Activated CD4-positive, alpha-beta T cell treated with anti-CD3 and anti-CD28 coated beads, Interleukin-2, amount 10 ng/mL, durations not matched to agents 7 days and 5 days (primary cell): ENCODE data around the gene ASMTL. TPM values are rescaled to one million over a fixed set of nuclear protein-coding genes. Genes with fewer than 3 reads are reported as not detected.
"Not testable (repeated sequence)": the region's sequence is repeated elsewhere in the genome, so short reads cannot be mapped to it uniquely, and the experiment has no call there.

Experiments used
- CTCF ChIA-PET: fragments of 350-600 bp; sonication (Branson Sonifier 250); formaldehyde crosslinking; loops from one replicate; lab custom pipeline; 2021; ENCODE audit warnings: antibody characterized with exemption; lab: Charles Lee
- POLR2A ChIA-PET: fragments of 350-600 bp; sonication (Branson Sonifier 250); formaldehyde crosslinking; loops from one replicate; lab custom pipeline; 2021; ENCODE audit warnings: antibody characterized with exemption; lab: Charles Lee
- DNase-seq: peaks from one replicate; pipeline ENCODE4 v3.0.0-alpha.2; 2020
- H3K27ac Mint-ChIP-seq: one replicate; pipeline ENCODE4 v1.8.0; 2021; ENCODE audit warnings: mild to moderate bottlenecking, moderate library complexity, mixed read lengths
- H3K27me3 Mint-ChIP-seq: one replicate; pipeline ENCODE4 v1.8.0; 2021; ENCODE audit warnings: mixed read lengths
- H3K36me3 Mint-ChIP-seq: one replicate; pipeline ENCODE4 v1.8.0; 2021; ENCODE audit warnings: low read depth, mixed read lengths
- H3K4me1 Mint-ChIP-seq: one replicate; pipeline ENCODE4 v1.8.0; 2021; ENCODE audit warnings: mixed read lengths
- H3K4me3 Mint-ChIP-seq: one replicate; pipeline ENCODE4 v1.8.0; 2021; ENCODE audit warnings: mild to moderate bottlenecking, moderate library complexity, mixed read lengths
- H3K9me3 Mint-ChIP-seq: one replicate; pipeline ENCODE4 v1.8.0; 2021; ENCODE audit warnings: mixed read lengths
- total RNA-seq, 2 experiments: library from RNA; stranded (reverse); gene quantifications; one replicate each; pipeline ENCODE4 v1.2.3, GENCODE V29; 2021

Gene ASMTL
- total RNA-seq: 10 to 100 TPM; 30.7 to 33.9 TPM

- POLR2A ChIA-PET: no interaction called here
- DNase-seq: peak; percentile 99
These were observed at the start of gene ASMTL for GRCh38 chrX:1452516-1453394. Gene ASMTL, minus strand, starts transcription at chrX:1452909. Its CDS starts 69 bp downstream, at chrX:1452840.

DNA sequence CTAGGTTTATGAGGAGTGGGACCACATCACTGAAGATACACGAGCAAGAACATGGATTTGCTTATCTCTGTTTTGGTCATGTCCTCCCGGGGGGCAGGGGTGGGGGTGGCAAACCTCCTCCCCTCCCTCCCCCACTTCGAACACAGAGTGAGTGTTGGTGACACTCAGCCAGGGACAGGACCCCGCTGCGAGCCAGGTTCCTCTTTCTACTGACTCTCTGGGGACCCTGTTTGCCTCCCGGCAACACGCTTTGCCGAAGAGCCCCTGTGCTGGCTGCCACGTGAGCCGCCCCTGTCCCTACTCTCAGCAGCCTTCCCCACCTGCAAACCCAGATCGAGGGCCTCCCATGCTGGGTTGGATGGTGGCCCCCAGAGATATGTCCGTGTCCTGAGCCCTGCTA is 49.5 kb upstream of the ASMTL start:
- POLR2A ChIA-PET: no interaction called here
- DNase-seq: no peak
- no peaks in the 10 kb centered on the region for H3K27me3 Mint-ChIP-seq
- H3K9me3 Mint-ChIP-seq: no peaks in the 10 kb centered on the region
- CTCF ChIA-PET: no interaction called here
- H3K4me1 Mint-ChIP-seq: peaks cover 46% of the 10 kb centered on the region
- H3K27ac Mint-ChIP-seq: peak overlapping the region; percentile 66
- peaks cover 47% of the 10 kb centered on the region for H3K36me3 Mint-ChIP-seq
- no peak overlapping the region for H3K4me3 Mint-ChIP-seq

More at GRCh38 chrX:1452516-1453394, at the start of gene ASMTL:
- peaks cover 21% of the 10 kb centered on the region for H3K9me3 Mint-ChIP-seq
- peaks cover 29% of the 10 kb centered on the region for H3K4me1 Mint-ChIP-seq
- peak within 1 kb of the TSS; percentile 95 for H3K27ac Mint-ChIP-seq
- CTCF ChIA-PET: no interaction called here
- peak within 1 kb of the TSS; percentile 84 for H3K4me3 Mint-ChIP-seq
- H3K27me3 Mint-ChIP-seq: no peaks in the 10 kb centered on the region
- H3K36me3 Mint-ChIP-seq: peaks cover 24% of the 10 kb centered on the region

DNA sequence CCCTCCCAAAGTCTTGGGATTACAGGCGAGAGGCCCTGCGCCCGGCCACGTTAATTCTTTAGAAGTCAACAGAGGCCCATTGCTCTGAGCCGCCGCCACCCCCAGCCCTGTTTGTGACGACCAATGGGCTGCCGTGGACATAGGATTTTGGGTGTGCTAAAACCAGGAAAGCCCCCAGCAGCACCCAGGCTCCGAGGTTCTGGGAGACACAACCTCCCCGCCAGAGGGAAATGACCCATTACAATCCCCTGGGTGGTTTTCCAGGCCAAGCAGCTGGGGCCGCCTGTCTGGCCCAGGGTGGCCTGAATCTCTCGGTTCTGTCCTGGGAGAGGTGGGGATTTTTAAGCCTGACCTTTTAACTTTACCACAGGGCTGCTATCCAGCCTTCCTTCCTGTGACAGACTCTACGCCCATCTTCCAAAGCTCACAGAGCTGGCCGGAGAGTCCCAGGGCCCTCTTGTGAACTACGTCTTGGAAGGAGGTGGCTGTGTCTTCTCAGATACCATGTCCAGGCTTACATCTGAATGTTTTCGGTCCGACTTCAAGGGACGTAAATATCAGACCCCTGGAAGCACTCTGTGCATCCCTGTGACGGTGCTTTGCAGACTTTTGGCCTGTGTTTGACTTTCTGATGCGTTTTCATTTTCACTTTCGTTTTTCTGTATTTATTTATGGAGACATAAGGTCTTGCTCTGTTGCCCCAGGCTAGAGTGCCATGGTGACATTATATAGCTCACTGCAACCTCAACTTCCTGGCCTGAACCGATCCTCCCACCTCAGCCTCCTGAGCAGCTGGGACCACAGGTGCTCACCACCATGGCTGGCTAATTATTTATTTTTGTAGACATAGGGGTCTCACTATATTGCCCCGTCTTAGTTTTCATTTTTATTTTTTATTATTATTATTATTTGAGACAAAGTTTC is 48.3 kb upstream of the ASMTL start:
- Mint-ChIP-seq H3K27me3 (no peaks in the 10 kb centered on the region), H3K4me1 (peaks cover 43% of the 10 kb centered on the region), H3K9me3 (no peaks in the 10 kb centered on the region), H3K27ac (peak overlapping the region; percentile 13), H3K36me3 (peaks cover 39% of the 10 kb centered on the region), H3K4me3 (no peak overlapping the region)
- peak; percentile 58 for DNase-seq
- ChIA-PET POLR2A (no interaction called here), CTCF (no interaction called here)

DNA sequence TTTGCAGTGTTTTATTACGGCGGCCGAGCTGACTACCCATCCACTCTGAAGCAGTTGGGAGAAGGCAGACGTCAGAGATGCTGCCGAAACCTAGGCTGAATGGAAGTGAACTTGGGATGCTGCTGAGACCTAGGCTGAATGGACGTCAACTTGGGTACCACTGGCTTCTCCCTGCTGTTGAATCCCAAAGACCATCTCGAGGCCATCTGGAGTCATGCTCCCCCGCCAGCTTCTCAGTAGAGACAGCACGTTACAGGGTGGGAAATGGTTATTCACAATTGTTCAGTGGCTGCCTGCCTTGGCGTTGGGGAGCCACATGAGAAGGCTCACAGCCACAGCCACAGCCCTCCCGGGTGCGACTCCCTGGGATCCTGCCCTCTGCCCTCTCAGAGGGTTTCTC is 43.4 kb upstream of the ASMTL start:
- Mint-ChIP-seq H3K9me3 (peaks cover 6% of the 10 kb centered on the region), H3K36me3 (peaks cover 35% of the 10 kb centered on the region), H3K27ac (no peak overlapping the region), H3K27me3 (no peaks in the 10 kb centered on the region), H3K4me1 (peaks cover 50% of the 10 kb centered on the region), H3K4me3 (no peak overlapping the region)
- no peak for DNase-seq
- CTCF ChIA-PET: no interaction called here
- POLR2A ChIA-PET: no interaction called here

DNA sequence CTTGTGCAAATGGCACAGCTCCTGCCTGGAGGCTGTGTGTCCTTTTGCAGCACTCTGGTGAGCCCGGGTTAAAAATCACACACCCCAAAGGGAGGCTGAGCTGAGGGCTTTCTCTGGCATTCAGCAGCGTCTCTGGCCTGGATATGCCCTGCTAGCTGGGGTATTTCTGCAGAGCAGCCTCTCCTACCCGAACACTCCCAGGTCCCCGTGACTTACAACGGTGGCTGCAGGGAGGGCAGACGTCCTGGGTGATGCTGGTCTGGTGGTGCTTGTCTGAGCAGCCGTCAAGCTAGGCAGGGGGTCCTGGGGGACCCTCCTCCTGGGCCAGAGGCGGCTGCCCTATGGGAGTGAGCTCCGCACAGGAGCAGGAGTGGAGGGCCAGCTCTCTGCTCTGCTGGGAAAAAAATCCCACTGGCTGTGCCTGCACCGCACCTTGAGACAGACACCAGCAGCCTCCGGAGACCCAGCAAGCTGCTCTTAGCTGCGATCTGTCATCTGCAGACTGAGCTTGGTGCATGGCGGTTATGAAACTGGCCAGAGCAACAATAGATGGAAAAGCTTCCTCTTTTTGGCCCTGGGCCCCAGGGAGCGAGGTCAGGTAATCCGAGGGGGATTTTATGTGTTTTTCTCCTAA is 41.3 kb upstream of the ASMTL start:
- Mint-ChIP-seq H3K36me3 (peaks cover 39% of the 10 kb centered on the region), H3K4me1 (peaks cover 52% of the 10 kb centered on the region), H3K4me3 (no peak overlapping the region), H3K9me3 (peaks cover 6% of the 10 kb centered on the region), H3K27me3 (no peaks in the 10 kb centered on the region), H3K27ac (peak overlapping the region; percentile 84)
- CTCF ChIA-PET: no interaction called here
- DNase-seq: peak; percentile 22
- POLR2A ChIA-PET: no interaction called here

GRCh38 chrX:1493412-1493811 is 40.7 kb upstream of the ASMTL start:
- H3K9me3 Mint-ChIP-seq: peaks cover 6% of the 10 kb centered on the region
- no peaks in the 10 kb centered on the region for H3K27me3 Mint-ChIP-seq
- DNase-seq: peak; percentile 2
- H3K4me3 Mint-ChIP-seq: peak overlapping the region; percentile 6
- peak overlapping the region; percentile 84 for H3K27ac Mint-ChIP-seq
- H3K4me1 Mint-ChIP-seq: peaks cover 55% of the 10 kb centered on the region
- H3K36me3 Mint-ChIP-seq: peaks cover 41% of the 10 kb centered on the region
- CTCF ChIA-PET: no interaction called here
- POLR2A ChIA-PET: no interaction called here

- Mint-ChIP-seq H3K27ac (peak overlapping the region; percentile 31), H3K4me3 (no peak overlapping the region), H3K9me3 (peaks cover 6% of the 10 kb centered on the region), H3K36me3 (peaks cover 49% of the 10 kb centered on the region), H3K4me1 (peaks cover 54% of the 10 kb centered on the region), H3K27me3 (no peaks in the 10 kb centered on the region)
- ChIA-PET CTCF (no interaction called here), POLR2A (no interaction called here)
- peak; percentile 10 for DNase-seq
These were observed 39.8 kb upstream of the ASMTL start for GRCh38 chrX:1492421-1493012.

DNA sequence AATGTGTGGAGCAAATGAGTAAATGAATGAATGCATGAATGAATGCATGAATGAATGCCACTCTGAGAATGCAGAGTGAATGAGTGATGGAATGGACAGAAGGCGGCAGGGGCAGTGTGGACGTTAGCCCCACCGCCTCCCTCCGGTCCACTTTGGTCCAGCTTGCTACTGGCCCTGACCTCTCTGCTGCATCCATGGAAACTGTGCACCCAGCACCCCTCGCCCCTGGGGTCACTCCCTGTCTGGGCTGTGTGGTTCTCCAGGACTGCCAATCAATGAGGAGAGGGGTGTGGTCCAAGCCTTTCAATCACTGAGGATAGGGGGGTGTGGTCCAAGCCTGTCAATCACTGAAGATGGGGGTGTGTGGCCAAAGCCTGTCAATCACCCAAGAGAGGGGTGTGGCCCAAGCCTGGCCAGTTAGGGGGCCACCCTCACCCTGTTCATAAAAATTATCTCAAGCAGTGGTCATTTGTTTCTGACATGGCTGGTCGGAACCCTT is 39.2 kb upstream of the ASMTL start:
- ChIA-PET CTCF (no interaction called here), POLR2A (no interaction called here)
- peak overlapping the region; percentile 16 for H3K27ac Mint-ChIP-seq
- H3K36me3 Mint-ChIP-seq: peaks cover 55% of the 10 kb centered on the region
- H3K27me3 Mint-ChIP-seq: no peaks in the 10 kb centered on the region
- H3K4me1 Mint-ChIP-seq: peaks cover 60% of the 10 kb centered on the region
- H3K9me3 Mint-ChIP-seq: peaks cover 6% of the 10 kb centered on the region
- no peak overlapping the region for H3K4me3 Mint-ChIP-seq
- peak; percentile 77 for DNase-seq

GRCh38 chrX:1491248-1491647 is 38.5 kb upstream of the ASMTL start:
- Mint-ChIP-seq H3K4me1 (peaks cover 61% of the 10 kb centered on the region), H3K36me3 (peaks cover 60% of the 10 kb centered on the region)
- POLR2A ChIA-PET, H3K9me3 Mint-ChIP-seq, H3K27me3 Mint-ChIP-seq, H3K4me3 Mint-ChIP-seq, CTCF ChIA-PET, H3K27ac Mint-ChIP-seq: not testable (repeated sequence)
- peak; percentile 1 for DNase-seq

- CTCF ChIA-PET, H3K27ac Mint-ChIP-seq, H3K27me3 Mint-ChIP-seq, H3K4me3 Mint-ChIP-seq, H3K9me3 Mint-ChIP-seq, POLR2A ChIA-PET, DNase-seq: not testable (repeated sequence)
- peaks cover 58% of the 10 kb centered on the region for H3K4me1 Mint-ChIP-seq
- peaks cover 62% of the 10 kb centered on the region for H3K36me3 Mint-ChIP-seq
These were observed 38.0 kb upstream of the ASMTL start for GRCh38 chrX:1490723-1491122.

- H3K27me3 Mint-ChIP-seq, CTCF ChIA-PET, POLR2A ChIA-PET, H3K9me3 Mint-ChIP-seq, H3K27ac Mint-ChIP-seq, DNase-seq, H3K4me3 Mint-ChIP-seq: not testable (repeated sequence)
- H3K36me3 Mint-ChIP-seq: peaks cover 67% of the 10 kb centered on the region
- peaks cover 54% of the 10 kb centered on the region for H3K4me1 Mint-ChIP-seq
These were observed 36.6 kb upstream of the ASMTL start for GRCh38 chrX:1489354-1489753.

DNA sequence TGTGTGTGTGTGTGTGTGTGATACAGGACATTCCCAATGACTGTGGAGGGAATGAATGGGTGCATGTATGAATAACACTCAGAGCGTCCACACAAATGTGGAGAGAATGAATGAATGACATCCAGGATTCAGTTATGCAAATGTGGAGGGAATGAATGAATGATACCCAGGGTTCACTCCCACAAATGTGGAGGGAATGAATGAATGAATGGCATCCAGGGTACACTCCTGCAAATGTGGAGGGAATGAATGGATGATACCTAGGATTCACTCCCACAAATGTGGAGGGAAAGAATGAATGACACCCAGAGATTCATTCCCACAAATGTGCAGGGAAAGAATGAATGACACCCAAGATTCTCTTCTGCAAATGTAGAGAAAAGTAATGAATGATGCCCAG is 36.0 kb upstream of the ASMTL start:
- POLR2A ChIA-PET: no interaction called here

More for the DNA sequence above, 36.0 kb upstream of the ASMTL start:
- Mint-ChIP-seq H3K27me3 (no peaks in the 10 kb centered on the region), H3K4me3 (no peak overlapping the region), H3K36me3 (peaks cover 73% of the 10 kb centered on the region), H3K27ac (peak overlapping the region; percentile 57), H3K4me1 (peaks cover 53% of the 10 kb centered on the region), H3K9me3 (peaks cover 10% of the 10 kb centered on the region)
- DNase-seq: no peak
- CTCF ChIA-PET: no interaction called here
